ENCODE measurements around the gene GPD1L. TPM values are rescaled to one million over a fixed set of nuclear protein-coding genes. Genes with fewer than 3 reads are reported as not detected.

Gene GPD1L
- total RNA-seq, 1 donor from 2014 or later = 60.8 TPM

DNA sequence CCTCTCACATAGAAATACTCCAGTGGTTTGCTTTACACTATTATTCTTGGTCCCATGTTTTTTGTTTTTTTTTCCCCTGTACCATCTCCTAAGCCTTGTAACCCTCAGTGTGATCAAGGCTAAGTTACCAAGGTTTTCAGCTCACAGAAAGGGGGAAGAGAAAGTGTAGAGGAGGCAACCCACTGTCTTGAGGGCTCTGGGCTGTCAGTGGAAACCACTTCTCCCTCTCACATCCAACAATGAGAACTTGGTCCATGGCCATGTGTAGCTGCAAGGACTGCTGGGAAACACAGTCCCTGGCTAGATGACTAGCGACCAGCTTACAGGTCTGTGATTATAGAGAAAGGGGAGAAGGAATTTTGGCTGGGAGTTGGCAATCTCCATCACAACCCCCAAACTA is 30.3 kb downstream of the GPD1L start:
- DNase-seq (ENCODE audit: low spot score) = no peak

DNA sequence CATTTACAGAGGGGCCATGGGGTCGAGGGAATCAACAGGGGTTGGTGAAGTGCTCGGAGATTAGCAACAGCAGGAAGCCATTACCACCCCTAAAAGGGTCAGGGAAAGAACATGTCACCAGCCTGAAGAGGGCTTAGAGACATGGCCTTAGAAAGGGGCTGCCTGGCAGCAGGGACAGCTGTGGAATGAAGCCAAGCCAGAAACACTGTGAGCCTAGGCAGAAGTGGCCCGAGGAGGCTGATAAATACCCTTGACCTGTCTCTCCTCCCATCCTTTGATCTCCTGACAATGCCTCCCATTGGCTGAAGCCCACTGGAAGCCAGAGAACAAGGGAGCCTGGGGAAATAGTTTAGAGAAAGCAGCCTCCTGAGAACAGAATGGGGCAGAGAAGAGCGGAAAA is 31.4 kb downstream of the GPD1L start:
- DNase-seq (ENCODE audit: low spot score) = no peak

DNA sequence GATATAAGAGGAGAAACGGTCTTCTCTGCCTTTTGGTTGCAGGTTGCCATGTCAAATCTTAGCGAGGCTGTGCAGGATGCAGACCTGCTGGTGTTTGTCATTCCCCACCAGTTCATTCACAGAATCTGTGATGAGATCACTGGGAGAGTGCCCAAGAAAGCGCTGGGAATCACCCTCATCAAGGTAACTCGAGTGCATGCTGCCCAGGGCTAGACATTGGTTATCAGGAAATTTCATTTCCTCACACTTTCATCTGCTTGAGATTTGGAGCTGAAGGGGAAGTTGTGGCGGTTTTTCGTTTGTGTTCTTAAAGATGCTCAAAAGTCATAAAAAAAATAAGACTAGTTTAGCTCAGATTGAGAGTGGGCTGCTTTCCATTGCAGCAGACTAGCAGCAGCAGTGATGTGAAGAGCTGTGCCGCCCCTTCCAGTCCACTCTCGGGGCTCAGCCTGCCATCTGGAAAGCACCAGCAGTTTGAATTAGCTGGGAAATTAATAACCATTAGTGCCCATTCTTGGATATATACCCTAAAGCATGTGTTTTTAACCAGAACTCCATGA is 32.2 kb downstream of the GPD1L start:
- DNase-seq (ENCODE audit: low spot score) = no peak

DNA sequence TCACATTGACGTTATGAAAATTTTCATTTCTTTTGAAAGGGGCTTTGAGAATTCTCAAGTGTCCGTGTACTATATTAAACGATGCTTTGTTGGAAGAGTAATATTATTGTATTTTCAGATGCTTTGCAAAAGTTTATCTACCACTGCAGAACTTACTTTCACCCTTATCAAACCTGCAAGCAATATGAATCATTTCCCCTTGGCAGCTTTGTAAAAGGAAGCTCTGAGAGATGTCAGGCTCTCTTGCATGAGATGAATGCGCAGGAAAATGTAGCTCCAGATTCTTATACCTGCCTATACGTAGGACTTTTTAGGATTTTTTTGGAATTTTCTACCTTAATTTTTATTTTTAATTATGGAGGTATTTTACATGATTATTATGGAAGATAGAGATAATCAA is 34.5 kb downstream of the GPD1L start:
- DNase-seq (ENCODE audit: low spot score) = no peak

GRCh38 chr3:32143849-32144757 is 37.7 kb downstream of the GPD1L start:
- DNase-seq (ENCODE audit: low spot score) = peak; percentile 68

- DNase-seq (ENCODE audit: low spot score) = no peak
These were observed 40.4 kb downstream of the GPD1L start for GRCh38 chr3:32146746-32147211.

- DNase-seq (ENCODE audit: low spot score) = no peak
These were observed 41.1 kb downstream of the GPD1L start for GRCh38 chr3:32147509-32147908.

DNA sequence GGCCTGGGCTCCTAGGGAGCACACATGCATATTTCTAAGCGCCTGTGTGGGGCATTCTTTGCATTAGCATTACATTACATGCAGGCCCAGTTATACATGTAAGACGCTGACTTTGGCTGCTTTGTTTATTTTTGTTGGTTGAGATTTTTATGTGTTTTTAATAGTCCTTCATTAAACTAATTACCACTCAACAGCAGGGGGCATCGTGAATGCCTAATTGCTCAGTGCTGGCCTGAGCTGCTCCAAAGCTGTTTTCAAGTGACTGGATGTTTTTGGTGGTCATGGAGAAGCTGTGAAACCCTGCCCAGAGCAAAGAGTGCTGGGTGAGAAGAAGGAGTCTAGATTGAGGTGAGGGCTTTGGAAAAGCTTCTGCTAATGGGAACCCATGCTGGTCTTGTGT is 41.5 kb downstream of the GPD1L start:
- no peak for DNase-seq (ENCODE audit: low spot score)

DNA sequence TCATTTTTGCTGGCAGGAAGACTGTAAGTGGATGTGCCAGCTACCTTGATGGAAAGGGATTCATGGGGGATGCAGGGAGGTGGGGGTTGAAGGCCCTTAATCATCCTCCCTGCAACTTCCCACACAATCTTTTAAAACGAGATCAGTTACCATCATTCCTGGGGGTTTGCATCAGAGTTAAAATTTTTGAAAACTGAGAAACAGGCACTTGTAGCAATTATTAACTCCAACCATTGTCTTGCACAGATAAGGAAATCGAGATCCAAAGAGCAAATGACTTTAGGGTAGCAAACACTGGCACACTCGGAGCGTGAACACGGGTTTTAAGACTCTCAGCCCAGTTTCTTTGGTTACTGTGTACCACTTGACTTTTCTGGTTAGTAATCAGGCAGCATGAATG is 41.9 kb downstream of the GPD1L start:
- DNase-seq (ENCODE audit: low spot score) = no peak

DNA sequence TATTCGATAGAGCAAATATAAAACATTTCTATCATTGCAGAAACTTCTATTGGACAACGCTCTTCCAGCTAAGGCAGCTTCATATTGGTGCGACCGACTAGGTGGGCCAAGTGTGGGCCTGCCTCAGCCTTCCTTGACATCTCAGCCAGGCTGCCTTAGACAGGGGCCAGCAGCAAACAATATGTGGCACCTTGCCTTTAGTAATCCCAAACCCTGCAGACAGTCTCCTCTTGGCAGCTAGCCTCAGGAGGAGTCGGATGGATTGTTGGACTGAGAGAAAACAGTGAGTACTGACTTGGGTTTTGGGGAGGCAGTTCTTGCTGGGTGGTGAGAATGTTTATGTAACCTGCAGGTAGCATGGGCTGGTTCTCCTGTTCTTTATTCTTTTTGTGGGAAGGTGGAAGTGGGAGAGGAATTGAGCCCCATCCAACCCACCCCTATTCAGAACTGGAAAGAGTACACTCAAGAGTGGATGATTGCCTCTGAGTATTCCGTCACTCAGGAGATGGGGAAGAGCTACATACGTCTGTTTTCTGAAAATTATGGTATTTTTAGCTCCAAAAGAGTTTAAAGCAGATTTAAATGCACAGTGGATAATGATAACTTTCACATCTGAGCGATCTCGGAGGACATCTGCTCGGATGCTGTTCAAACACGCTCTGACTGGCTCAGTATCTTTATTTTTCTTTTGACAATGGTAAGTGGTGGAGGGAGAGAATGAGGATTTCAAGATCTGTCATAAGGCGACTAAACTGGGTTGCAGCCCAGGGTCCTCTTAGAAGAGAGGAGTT is 47.2 kb downstream of the GPD1L start:
- no peak for DNase-seq (ENCODE audit: low spot score)

- no peak for DNase-seq (ENCODE audit: low spot score)
These were observed 47.8 kb downstream of the GPD1L start for GRCh38 chr3:32154205-32154579.

DNA sequence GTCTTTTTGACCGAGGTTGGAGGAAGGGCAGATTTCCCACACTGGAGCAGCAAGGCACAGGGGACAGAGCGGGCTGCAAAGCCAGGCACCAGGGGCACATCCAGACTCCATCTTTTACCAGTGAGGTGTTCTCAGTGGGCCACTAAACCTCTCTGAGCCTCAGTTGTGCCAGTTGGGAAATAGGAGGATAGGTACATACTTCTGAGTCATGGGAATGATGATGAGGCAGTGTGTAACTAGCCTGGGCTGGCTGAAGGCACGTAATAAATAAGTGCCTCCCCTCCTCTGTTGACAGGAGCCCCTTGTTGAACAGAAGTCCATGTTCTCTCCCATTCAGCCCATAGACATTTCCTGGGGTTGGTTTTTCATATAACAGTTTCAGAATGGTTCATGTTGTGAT is 48.7 kb downstream of the GPD1L start:
- no peak for DNase-seq (ENCODE audit: low spot score)

DNA sequence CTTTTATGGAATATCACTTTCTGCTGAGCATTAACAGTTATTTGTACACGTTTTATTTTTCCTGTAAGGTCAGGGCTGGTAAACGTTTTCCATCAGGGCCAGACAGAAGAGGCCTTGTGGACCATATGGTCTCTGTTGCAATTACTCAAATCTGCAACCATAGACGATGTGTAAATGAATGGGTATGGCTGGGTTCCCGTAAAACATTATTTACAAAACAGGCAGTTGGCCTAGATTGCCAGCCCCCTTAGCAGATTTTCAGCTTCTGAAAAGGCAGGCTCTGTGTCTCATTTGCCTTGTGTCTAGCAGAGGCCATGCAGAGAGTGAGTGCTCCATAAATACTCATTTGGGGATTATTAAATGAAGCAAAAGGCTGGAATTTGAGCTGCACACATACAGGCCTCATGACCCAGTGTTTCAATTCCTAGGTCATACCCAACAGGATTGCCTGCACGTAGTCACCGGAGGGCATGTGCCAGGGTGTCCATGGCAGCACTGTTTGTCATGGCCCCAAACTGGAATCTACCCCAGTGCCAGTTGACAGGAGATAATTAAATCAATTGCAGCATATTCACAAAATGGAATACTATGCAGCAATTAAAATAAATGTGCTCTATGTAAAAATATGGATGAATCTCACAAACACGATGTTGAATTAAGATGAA is 51.3 kb downstream of the GPD1L start:
- DNase-seq (ENCODE audit: low spot score) = no peak

GRCh38 chr3:32160706-32161214 is 54.3 kb downstream of the GPD1L start:
- DNase-seq (ENCODE audit: low spot score) = no peak

- no peak for DNase-seq (ENCODE audit: low spot score)
These were observed 59.0 kb downstream of the GPD1L start for GRCh38 chr3:32165442-32165841.

- DNase-seq (ENCODE audit: low spot score) = no peak
These were observed 60.2 kb downstream of the GPD1L start for GRCh38 chr3:32166654-32167053.

GRCh38 chr3:32172420-32172819 is 66.0 kb downstream of the GPD1L start:
- DNase-seq (ENCODE audit: low spot score) = no peak

- no peak for DNase-seq (ENCODE audit: low spot score)
These were observed 69.3 kb downstream of the GPD1L start for GRCh38 chr3:32175607-32176197.

GRCh38 chr3:32176989-32177701 is 70.7 kb downstream of the GPD1L start:
- DNase-seq (ENCODE audit: low spot score) = peak; percentile 56

DNA sequence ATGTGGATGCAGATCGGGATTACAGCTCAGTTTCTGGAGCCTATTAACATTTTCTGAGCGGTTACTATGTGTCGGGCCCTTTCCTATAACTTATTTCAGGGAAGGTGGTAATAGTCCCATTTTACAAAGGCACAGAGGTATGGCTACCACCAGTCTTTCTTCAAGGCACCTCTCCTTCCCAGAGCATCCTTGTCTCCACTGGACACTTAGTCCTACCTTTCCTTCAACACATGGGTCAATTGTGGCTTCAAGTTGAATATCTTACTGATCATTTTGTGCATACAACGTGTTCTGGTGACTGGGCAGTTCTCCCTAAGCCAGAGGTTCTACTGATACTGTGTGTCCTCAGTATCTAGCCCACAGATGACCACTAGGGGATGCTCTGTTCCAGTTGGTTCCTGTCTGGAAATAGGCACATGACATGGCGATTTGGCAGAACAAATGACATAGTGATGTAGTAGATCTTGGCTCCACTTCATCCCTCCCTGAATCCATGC is 71.3 kb downstream of the GPD1L start:
- DNase-seq (ENCODE audit: low spot score) = peak; percentile 56
